MCF 10A (cell line): ENCODE measurements around the gene MYOM3. TPM values are rescaled to one million over a fixed set of nuclear protein-coding genes. Genes with fewer than 3 reads are reported as not detected.
"Not testable (repeated sequence)": the region's sequence is repeated elsewhere in the genome, so short reads cannot be mapped to it uniquely, and the experiment has no call there.

Experiments
- BruUV-seq: library from RNA; stranded (reverse); fragments of 400-500 nt; replicated peaks from 2 replicates; lab custom pipeline; 2021; lab: Mats Ljungman, UMichigan
- CTCF ChIA-PET: fragments of 300-600 bp; sonication (Branson Sonifier 250); formaldehyde crosslinking; extraction: SDS; loops from one replicate; lab custom pipeline; 2021; ENCODE audit warnings: antibody characterized with exemption, inconsistent platforms; lab: Yijun Ruan, JAX
- POLR2A ChIA-PET: fragments of 300-600, 350-650 bp; sonication (Branson Sonifier 250); formaldehyde crosslinking; extraction: SDS; loops from one replicate; lab custom pipeline; 2020; ENCODE audit warnings: antibody characterized with exemption, inconsistent platforms; lab: Yijun Ruan, JAX
- DNase-seq: peaks from one replicate; pipeline ENCODE4 v3.0.0-alpha.2; 2018; ENCODE audit not compliant: unreplicated experiment
- H3K27ac Mint-ChIP-seq: one replicate; pipeline ENCODE4 v1.8.0; 2022; ENCODE audit warnings: mild to moderate bottlenecking, low read depth, mixed read lengths; ENCODE audit not compliant: unreplicated experiment
- H3K27me3 Mint-ChIP-seq: one replicate; pipeline ENCODE4 v1.8.0; 2022; ENCODE audit warnings: mixed read lengths; ENCODE audit not compliant: insufficient read depth, unreplicated experiment
- H3K36me3 Mint-ChIP-seq: one replicate; pipeline ENCODE4 v1.8.0; 2022; ENCODE audit warnings: mild to moderate bottlenecking, moderate library complexity, mixed read lengths; ENCODE audit not compliant: insufficient read depth, unreplicated experiment
- H3K4me1 Mint-ChIP-seq: one replicate; pipeline ENCODE4 v1.8.0; 2022; ENCODE audit warnings: mixed read lengths; ENCODE audit not compliant: insufficient read depth, unreplicated experiment
- H3K4me3 Mint-ChIP-seq: one replicate; pipeline ENCODE4 v1.8.0; 2022; ENCODE audit warnings: mild to moderate bottlenecking, moderate library complexity, mixed read lengths; ENCODE audit not compliant: unreplicated experiment
- H3K9me3 Mint-ChIP-seq: one replicate; pipeline ENCODE4 v1.8.0; 2022; ENCODE audit warnings: mixed read lengths; ENCODE audit not compliant: unreplicated experiment
- intact Hi-C: fragments of 100-400 bp; cut with micrococcal nuclease; formaldehyde crosslinking; loops from 2 replicates; pipeline ENCODE4 v1.14.1; 2022
- total RNA-seq: library from RNA; stranded (reverse); gene quantifications from 2 replicates; pipeline ENCODE4 v1.2.3, GENCODE V29; 2022
- TF ChIP-seq, protein P1 (sequence below): fragments of 200-600 bp; IDR thresholded peaks from one replicate; pipeline ENCODE4 v1.8.0; 2022; ENCODE audit warnings: antibody characterized with exemption, mild to moderate bottlenecking; ENCODE audit not compliant: unreplicated experiment

Gene MYOM3
- total RNA-seq, 1 experiment from 2014 or later, result 0.05 TPM

DNA sequence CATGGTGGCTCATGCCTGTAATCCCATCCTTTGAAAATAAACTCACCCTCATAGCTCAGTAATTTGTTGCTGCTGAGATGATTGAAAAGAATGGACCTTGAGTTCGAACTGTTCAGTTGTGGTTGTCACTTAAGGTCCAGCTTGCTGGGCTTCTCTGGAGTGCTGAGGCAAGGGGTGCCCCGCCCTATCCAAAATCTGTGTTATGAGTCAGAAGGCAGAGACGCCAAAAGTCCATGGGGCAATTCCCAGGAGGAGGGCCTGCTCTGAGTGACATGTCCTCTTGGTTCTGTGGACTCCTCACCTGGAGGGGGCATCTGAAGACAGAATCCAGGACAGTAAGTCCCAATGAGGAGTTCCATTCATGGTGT is 64.8 kb downstream of the MYOM3 start:
- TF ChIP-seq, protein P1, sequence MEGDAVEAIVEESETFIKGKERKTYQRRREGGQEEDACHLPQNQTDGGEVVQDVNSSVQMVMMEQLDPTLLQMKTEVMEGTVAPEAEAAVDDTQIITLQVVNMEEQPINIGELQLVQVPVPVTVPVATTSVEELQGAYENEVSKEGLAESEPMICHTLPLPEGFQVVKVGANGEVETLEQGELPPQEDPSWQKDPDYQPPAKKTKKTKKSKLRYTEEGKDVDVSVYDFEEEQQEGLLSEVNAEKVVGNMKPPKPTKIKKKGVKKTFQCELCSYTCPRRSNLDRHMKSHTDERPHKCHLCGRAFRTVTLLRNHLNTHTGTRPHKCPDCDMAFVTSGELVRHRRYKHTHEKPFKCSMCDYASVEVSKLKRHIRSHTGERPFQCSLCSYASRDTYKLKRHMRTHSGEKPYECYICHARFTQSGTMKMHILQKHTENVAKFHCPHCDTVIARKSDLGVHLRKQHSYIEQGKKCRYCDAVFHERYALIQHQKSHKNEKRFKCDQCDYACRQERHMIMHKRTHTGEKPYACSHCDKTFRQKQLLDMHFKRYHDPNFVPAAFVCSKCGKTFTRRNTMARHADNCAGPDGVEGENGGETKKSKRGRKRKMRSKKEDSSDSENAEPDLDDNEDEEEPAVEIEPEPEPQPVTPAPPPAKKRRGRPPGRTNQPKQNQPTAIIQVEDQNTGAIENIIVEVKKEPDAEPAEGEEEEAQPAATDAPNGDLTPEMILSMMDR, result no peak

DNA sequence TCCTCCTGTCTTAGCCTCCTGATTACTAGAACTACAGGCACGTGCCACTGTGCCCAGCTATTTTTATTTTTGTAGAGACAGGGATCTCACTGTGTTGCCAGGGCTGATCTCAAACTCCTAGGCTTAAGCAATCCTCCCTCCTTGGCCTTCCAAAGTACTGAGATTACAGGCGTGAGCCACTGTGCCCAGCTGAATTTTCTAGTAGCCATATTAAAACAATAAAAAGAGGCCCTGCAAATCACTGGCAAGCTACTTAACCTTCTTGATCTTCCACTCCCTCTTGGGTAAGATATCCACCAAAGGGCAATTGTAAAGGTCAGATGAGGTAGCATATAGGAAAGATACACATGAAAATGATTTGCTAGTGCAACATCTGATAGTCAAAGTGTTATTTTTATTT is 66.2 kb downstream of the MYOM3 start:
- Mint-ChIP-seq H3K9me3 (no peaks in the 10 kb centered on the region), H3K36me3 (no peaks in the 10 kb centered on the region), H3K4me1 (peaks cover 24% of the 10 kb centered on the region), H3K4me3 (no peak overlapping the region), H3K27me3 (no peaks in the 10 kb centered on the region), H3K27ac (peak overlapping the region; percentile 54)
- CTCF ChIA-PET, result interaction anchor here (0.6 kb wide), 1 partner anchor 63 kb away, joined by 6 read pairs; no protein-coding TSS in a partner anchor
- no TSS peak for BruUV-seq
- TF ChIP-seq, protein P1, result no peak
- POLR2A ChIA-PET, result interaction anchor here (0.5 to 2.7 kb wide), 17 partner anchors 16 to 457 kb away, joined by 3 to 23 read pairs (median 4); partner anchors contain the start of genes HMGCL, PNRC2, RCAN3 and SRSF10
- peak; percentile 47 for DNase-seq
- intact Hi-C loops, result loop anchor here (5.0 kb wide), 1 partner anchor 78 kb away; no protein-coding TSS in a partner anchor

More for the DNA sequence above, 64.8 kb downstream of the MYOM3 start:
- BruUV-seq, result no TSS peak
- ChIA-PET POLR2A (interaction anchor here (0.5 to 2.7 kb wide), 14 partner anchors 10 to 255 kb away, joined by 3 to 23 read pairs (median 4); partner anchors contain the start of genes PNRC2 and SRSF10), CTCF (interaction anchor here (1.4 kb wide), 1 partner anchor 10 kb away, joined by 3 read pairs; no protein-coding TSS in a partner anchor)
- Mint-ChIP-seq H3K27me3 (no peaks in the 10 kb centered on the region), H3K36me3 (no peaks in the 10 kb centered on the region), H3K27ac (peak overlapping the region; percentile 68), H3K4me3 (peak overlapping the region; percentile 44), H3K9me3 (no peaks in the 10 kb centered on the region), H3K4me1 (peaks cover 24% of the 10 kb centered on the region)
- peak; percentile 94 for DNase-seq
- intact Hi-C loops, result loop anchor here (5.0 kb wide), 1 partner anchor 80 kb away; no protein-coding TSS in a partner anchor

DNA sequence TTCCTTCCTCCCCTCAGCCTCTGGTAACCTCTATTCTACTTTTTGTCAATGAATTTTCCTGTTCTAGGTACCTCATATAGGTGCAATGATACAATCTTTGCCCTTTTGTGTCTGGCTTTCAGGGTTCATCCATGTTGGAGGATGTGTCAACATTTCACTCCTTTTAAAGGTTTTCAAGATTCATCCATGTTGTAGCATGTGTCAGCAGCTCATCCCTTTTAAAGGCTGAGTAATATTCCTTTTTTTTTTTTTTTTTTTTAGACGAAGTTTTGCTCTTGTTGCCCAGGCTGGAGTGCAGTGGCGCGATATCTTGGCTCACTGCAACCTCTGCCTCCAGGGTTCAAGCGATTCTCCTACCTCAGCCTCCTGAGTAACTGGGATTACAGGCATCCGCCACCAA is 67.3 kb downstream of the MYOM3 start:
- ChIA-PET CTCF (interaction anchor here (0.6 kb wide), 1 partner anchor 26 kb away, joined by 6 read pairs; no protein-coding TSS in a partner anchor), POLR2A (interaction anchor here (1.4 kb wide), 1 partner anchor 263 kb away, joined by 6 read pairs; no protein-coding TSS in a partner anchor)
- peaks cover 24% of the 10 kb centered on the region for H3K4me1 Mint-ChIP-seq
- BruUV-seq, H3K9me3 Mint-ChIP-seq, H3K27me3 Mint-ChIP-seq, H3K36me3 Mint-ChIP-seq, H3K4me3 Mint-ChIP-seq, H3K27ac Mint-ChIP-seq, DNase-seq: not testable (repeated sequence)
- intact Hi-C loops, result loop anchor here (5.0 kb wide), 1 partner anchor 77 kb away; no protein-coding TSS in a partner anchor

DNA sequence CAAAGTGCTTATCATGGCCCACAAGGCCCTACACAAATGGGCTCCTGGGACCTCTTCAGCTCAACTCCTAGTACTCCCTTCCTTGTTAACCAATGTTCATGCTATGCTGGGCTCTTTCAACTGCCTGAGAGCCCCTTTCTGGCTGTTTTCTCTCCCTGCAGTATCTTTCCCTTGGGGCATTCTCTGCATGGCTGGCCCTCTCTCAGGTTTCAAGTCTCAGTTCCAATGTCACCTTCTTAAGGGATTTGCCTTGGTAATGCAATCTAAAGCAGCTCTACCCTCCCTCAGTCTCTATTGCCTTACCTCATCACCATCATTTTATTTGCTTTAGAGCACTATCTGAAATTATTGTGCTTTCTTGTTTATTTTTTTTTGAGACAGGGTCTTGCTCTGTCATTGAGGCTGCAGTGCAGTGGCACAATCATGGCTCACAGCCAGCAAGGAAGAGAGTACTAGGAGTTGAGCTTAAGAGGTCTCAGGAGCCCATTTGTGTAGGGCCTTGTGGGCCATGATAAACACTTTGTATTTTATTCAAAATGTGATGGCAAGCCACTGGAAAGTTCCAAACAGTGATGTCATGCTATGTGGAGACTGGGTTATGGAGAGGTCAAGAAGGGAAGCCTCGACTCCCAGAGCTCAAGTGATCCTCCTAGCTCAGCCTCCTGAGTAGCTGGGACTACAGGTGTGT is 68.4 kb downstream of the MYOM3 start:
- Mint-ChIP-seq H3K27me3 (no peaks in the 10 kb centered on the region), H3K4me3 (no peak overlapping the region), H3K27ac (no peak overlapping the region), H3K4me1 (peaks cover 24% of the 10 kb centered on the region), H3K36me3 (no peaks in the 10 kb centered on the region), H3K9me3 (no peaks in the 10 kb centered on the region)
- TF ChIP-seq, protein P1, result no peak
- intact Hi-C loops, result no loop called here
- ChIA-PET POLR2A (no interaction called here), CTCF (interaction anchor here (0.7 to 1.1 kb wide), 4 partner anchors 15 to 238 kb away, joined by 3 read pairs; no protein-coding TSS in a partner anchor)
- DNase-seq, result no peak
- BruUV-seq, result no TSS peak
